ENCODE results near the gene ELL.

Gene ELL

DNA sequence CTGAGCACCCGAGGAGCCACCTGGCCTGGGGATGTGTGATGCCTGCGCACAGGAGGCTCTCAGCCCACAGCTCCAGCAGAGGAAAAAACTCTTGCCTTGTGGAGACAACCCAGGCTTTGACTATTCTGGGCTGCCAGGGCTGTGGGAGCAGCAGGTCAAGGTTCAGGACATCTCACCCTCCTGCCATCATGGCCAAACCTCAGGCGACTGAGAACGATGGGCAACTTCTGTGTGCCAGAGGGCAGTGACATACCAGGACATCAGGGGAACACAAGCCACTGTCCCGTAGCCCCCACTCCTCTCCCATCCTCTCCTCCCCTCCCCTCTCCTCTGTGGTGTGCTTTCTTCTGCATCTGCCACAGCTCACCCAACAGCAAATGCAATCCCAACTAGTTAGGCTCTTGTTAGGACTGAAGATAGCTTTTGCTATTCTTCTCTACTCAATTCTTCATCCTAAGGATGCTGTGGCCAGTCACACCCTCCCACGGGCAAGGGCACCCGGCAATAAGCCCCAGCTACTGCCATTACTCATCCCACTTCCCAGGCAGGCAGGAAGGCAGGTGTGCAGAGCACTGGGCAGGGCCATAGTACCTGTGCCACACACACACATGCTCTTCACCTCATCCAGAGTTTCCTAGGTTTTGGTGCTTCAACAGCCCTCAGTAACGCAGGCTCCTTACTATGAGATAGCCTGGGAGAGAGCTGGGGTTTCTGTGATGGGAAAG, 16.8 kb downstream of the ELL start:
- DNase-seq = peak in 1 of 14 donors; percentile 41

DNA sequence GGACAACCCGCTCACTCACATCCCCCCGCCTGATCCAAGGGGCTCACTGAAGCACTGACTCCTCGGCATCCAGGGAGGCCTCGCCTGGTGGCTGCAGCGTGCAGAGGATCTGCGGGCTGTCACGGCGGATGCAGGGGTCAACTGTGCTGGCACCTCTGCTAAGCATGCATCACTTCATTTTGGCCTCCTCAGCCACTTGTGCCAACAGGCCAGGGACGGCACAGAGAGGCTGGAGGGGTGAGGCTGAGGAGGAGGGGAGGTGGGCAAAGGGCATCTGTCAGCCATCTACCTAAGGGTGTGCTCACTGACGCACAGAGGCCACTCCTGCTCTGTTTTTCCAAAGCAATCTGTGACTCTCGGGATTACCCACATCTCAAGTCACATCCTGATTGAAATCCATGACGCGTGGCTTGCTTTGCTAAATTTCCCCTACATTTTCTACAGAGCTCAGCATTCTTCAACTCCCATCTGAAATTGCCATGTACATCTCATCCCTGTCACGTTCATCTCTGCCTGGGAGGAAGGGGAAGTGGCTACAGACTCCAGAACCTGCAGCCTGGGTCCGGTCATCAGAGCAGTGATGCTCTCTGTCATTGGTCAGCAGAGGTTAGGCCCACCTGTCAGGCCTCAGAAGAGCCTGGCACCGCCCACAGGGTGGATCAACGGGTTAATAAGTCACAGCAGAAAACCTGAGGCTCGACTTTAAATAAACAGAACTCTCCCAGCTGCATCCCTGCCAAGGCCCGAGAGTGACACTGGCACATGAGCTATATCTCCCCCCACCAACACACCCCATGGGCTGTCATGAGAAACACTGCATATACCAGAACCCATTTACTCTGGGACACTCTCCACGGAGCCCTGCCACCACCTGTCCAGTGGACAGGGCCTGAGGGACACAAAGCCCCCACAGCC, 17.6 kb downstream of the ELL start:
- DNase-seq = peak in 1 of 14 donors; percentile 65

DNA sequence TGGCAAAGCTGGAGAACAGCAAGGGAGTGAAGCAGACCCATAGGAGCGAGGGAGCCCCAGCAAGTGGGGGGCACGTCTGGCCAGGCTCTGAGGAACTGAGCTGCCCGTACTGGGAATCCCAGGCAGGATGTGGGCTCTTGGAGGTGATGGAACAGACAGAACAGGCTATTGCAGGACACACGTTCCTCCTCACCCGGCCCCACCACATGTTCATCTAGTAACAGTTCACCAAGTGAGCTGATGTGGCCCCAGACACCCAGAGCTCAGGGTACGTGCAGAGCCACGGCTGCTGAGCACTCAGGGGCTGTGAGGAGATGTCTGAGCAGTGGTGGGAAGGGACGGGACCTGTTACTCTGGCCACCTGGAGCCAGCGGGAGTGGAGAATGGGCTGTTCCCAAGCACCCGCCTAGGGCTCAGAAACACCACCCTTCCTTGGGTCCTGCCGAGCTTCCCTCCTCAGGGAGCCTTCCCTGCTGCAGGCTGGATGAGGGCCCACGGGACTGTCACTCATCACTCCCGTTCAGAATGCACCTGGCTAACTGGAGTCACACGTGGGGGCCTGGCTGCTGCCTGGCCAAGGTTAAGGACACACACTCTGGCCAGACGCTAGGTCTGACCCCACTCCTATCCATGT, 18.4 kb downstream of the ELL start:
- DNase-seq = peak in 1 of 14 donors; percentile 55

DNA sequence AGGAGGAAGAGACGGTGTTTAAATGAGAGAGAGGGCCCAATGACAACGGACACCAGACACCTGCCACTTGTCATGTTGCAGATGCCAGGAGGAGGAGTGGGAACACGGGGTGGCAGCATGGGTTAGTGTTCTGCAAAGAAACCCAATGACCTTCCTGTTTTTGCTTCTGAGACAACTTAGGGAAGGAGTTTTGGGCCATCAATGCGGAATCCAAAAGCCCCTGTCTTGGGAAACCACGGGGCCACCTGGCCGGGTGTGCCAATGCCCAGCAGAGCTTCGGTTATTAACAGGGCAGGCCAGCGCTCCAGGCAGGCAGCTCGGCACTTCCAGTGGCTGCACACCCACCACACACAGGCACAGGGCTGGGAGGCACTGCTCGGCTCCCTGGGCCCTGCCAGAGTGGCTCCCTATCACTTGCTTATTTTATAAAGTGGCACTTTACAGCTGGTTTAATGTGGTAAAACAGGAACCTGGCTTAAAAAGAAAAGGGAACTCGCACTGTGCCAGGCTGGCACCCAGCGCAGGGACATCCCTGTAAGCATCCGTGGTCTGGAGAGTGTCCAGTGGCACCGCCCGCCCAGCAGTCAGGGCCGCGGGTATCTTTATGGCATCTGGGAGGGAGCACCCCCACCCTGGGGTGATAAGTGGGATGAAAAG, 19.1 kb downstream of the ELL start:
- DNase-seq = peak in 7 of 14 donors; percentile 11 to 68 (median 35)

DNA sequence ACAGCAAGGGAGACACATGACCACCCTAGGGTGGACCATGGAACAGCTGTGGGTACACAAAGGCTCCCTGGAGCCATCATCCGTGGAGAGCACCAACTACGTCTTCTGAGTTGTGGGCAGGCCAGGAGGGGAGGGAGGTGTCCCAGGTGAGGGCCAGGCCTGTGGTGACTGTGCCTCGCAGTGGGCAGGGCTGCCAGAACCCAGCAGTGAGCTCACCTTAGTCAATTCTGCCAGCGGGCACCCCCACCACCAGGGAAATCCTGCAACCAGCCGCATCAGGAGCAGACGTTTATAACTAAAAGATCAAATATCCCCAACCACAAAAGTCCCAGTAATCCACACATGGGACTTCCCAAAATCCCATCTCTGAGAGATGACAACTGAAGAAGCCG, 19.6 kb downstream of the ELL start:
- DNase-seq = no peak

DNA sequence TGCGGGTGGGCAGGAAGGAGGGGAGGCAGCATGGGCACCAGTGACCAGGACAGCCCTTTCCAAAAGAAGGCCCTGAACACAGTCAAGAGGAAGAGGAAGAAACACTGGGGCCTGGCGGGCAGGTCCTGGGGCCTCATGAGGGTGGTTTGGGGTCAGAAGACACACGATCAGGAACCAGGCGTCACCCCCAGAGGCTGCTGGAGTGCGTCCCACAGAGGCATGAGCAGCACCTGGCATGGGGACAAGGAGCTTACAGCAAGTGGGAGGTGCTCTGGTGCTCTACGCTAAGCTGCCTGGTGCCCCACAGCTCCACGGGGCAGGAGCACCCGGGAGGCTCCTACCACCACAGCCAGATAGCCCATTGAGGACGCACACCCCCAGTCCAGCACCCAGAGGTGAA, 20.0 kb downstream of the ELL start:
- peak in 3 of 14 donors; percentile 13 to 44 (median 21) for DNase-seq

DNA sequence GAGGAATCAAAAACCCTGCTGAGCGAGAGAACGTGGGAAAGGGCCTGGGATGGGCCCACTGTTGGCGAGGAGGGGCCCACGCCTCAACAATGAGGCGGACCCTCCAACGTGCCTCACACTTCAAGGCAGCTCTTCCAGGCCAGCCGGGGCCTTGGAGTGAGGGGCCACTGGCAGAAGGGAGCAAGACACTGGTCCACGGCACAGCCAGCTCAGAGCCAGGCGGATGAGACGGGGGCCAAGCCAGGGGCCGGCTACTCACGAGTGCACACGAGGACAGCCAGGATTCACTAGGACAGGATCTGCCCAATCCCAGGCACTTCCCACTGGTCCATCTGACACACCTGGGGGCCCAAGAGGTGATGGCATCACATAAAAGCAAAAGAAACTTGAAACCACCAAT, 20.5 kb downstream of the ELL start:
- DNase-seq = no peak

DNA sequence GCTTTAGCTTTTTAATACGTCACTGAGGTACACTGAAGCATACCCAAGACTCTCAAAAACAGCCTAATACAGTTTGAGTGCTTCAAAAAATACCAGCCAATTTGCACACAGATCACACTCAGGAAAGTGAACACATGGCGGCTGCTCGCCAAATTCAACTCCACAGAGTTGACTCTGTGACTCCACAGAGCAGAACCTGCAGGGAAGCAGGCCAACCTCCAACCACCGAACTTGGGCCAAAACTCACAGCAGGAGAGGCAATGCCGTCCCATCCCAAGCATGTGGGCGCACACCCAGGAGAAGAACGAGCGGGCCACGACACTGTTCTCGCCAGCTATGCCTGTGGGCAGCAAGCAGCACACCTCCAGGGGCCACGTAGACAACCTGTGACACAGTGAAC, 21.1 kb downstream of the ELL start:
- peak in 1 of 14 donors; percentile 65 for DNase-seq

DNA sequence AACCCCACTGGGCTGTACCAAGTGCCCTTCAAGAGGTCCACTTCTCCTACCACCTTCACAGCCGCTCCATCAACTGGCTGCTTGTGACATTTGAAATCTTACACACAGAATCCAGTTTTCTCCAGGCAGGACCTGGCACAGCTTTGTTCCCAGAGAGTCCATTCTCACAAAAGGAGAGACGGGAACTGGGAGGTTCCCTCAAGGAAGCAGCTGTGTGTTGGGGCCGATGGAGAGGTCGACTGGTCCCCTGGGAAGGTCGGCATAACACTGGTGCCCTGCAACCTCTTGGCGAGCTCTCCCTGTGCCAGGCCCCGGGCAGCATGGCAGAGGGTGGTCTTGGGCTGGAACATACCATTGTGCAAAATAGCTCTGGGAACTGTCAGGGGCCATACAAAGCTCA, 21.5 kb downstream of the ELL start:
- no peak for DNase-seq

DNA sequence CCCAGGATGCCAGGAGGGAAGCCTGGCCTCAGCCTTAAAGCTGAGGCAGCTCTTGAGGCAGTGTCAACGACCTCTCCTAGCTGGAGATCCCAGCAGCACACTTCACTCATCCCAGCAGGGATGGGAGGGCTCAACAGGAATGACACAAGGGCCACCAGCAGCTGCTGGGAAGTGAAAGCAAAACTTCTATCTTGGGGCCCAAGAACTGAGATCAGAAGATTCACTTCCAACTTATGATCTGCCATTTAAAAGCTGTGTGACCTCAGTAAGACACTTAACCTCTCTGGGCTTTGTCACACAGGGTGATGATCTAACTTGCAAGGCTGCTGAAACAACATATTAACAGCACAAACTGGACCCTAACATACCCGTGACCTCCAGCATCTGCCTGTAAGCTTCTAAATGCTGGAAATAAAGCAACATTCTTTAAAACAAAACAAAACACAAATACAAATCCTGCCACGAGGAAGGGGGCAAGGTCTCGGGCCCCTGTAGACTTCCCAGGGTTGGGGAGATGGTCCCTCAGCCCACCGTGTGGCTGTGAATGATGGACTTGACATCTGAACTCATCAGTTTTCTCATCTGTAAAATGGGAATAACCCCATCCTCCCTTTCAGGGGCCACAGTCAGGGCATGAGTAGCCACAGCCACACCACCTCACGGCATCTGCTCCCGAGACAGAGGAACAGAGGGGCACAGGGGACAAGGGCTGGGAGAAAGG, 22.7 kb downstream of the ELL start:
- no peak for DNase-seq

DNA sequence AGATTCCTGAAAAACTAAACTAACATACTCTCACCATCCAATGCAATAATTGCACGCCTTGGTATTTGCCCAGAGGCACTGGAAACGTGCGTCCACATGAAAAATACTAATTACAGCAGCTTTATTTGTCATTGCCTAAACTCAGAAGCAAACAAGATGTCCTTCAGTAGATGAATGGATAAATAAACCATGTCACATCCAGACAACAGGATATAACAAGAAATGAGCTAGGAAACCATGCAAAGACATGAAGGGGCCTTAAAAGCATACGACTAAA, 25.0 kb downstream of the ELL start:
- DNase-seq = no peak

DNA sequence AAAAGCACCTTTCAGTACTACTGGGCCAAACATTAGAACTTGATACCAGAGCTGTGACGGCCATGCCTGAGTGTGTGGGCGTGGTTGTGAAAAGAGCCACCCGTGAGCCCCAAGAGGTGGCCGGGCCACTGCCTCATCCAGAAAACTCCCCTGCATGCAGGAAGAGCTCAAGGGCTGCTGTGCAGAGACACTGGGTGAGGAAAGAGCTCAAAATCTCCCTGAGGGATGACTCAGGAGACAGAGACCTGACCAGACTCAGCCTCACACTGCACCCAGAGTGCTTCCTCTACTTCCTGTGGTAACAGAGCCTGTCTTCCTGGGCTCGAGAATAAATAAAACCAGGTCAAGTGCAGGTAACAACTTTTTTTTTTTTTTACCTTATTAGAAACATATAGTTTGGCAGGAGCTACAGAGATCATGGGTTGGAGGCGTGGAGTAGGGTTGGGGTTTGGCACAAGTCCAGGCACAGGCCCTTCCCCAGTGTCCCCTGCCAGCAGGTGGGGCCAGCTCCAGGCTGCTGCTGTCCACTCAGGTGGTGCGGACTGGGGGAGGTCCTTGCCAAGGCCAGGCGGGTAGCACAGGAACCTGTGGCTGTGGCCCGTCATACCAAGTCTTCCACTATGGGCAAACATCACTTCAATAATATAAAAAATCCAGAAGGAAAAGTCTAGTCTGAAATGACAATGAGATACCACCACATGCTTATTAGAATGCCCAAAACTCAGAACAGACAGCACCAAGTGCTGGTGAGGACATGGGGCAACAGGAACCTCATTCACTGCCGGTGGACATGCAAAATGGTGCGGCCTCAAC, 25.5 kb downstream of the ELL start:
- no peak for DNase-seq

DNA sequence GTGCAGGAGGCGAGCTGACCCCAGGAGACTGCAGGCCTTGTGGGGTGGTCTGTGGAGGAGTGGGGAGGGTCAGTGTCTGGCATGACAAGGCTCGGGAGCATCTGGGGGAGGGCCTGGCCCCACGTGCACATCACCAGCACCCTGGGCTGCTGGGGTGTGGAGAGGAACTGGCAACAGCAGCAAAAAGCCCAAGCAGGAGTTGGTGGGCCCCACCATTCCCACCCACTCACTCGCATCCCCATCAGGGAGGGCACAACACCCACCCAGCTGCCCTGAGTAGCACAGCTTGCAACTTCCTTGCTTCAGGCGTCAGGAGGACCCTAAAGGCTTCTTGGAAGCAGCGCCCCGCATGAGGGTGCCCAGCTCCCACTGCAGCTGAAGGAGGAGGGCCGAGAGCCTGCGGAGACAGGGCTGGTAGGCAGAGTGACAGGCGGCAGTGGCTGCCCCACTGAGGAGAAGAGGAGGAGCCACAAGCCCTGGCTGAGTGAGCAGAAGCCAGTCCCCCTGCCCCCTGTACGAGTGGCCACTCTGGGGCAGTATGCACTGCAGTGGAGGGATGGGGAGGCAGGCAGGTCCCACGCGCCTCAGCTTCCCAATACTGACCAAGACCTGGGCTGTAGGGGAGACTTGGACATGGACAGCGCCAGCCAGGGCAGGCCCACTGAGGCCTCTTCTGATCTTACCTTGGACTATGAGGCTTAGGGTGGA, 26.5 kb downstream of the ELL start:
- no peak for DNase-seq

DNA sequence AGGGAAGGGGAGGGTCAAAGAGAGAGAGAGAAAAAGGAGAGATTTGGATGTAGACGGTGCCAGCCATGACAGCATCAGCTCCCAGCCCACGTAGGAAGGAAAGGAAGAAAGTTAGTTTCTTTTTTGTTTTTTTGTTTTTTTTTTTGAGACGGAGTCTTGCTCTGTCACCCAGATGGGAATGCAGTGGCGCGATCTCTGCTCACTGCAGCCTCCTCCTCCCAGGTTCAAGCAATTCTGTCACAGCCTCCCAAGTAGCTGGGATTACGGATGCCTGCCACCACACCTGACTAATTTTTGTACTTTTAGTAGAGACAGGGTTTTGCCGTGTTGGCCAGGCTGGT, 27.6 kb downstream of the ELL start:
- DNase-seq = no peak

DNA sequence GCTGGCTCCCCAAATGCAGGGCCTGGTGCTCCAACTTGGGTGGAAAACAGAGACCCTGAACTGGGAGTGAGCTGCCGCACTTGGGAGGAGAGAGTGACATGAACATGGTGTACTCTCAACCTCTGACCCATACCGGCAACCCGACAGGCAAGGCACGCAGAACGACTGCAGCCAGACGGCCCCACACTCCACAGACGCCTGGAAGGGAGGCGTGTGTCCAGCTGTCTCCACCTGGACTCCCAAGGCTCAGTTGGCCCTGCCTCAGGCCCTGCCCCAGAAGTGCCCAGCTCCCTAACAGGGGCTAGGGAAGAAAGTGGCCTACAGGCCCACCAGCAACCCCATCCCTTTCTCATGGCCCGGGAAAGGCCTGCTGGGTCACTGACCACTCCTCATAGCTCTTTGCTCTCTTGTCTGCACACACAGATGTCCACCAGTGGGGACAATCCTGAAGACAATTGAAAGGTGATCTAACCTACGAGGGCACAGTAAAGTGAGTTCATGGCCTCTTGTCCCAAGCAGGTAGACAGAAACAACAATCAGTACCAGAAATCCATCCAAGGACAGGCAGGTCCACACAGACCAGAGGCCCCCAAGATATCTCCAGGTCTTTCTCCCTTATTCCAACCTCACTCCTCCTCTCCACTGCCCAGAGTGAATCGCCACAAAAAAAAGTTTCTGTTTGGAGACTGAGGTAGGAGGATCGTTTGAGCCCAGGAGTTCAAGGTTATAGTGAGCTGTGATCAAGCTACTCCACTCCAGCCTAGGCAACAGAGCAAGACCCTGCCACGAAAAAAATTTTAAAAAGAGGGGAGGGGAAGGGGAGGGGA, 28.2 kb downstream of the ELL start:
- DNase-seq = no peak

DNA sequence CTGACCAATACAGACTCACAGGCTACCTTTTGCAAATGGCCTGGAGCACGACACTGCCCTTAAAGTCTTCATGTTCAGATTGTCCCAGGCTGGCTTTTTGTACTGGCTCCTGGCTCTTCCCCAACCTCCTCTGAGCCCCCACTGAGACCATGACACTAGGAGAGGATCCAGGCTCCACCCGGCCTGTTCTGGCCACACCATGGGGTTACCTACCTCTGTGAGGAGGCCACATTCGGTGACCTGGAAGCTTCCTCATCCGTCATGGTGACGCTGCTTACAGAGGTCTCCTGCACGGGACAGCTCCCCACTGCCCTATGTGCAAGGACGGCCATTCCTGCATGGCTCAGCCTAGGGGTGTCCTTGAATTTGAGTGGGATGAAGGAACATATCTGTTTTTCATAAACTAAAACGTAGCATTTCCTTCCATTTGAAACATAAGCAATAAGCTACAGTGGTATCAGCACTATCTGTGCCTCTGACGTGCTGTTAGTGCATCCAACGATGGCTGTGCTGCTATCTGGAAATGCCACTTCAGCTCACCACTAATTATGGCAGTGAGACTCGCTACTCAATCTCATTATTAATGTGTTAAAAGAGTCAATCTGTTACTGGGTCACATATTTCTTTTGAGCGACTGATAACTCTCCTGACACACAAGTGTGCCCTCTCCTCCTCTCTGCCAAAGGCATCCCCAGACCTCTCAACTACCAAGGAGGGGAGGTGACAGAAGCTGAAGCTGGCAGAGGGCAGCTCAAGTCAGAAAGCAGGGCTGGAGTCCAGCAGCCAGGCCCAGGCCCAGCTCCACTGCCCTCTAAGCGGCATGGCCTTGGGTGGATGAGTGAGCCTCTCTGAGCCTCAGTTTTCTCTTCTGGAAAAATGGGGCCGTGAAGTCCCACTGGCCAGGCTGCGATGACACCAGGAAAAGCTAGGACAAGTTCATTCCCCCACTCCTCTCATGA, 29.6 kb downstream of the ELL start:
- peak in 1 of 14 donors; percentile 70 for DNase-seq

DNA sequence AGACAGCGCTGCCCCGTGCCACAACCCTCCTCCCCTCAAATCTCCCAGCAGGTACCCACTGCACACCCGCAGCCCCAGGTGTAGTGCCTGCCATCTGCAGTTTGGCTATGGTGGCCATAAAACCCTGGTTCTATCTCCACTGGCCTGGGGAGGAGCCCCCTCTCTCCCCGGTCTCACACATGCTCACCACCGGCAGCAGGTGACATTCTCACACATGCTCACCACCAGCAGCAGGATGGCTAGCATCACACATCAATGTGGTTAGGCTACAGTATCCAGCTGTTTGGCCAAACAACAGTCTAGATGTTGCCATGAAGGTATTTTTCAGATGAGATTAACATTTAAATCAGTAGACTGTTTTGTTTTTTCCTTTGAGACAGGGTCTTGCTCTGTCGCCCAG, 31.1 kb downstream of the ELL start:
- DNase-seq = no peak

DNA sequence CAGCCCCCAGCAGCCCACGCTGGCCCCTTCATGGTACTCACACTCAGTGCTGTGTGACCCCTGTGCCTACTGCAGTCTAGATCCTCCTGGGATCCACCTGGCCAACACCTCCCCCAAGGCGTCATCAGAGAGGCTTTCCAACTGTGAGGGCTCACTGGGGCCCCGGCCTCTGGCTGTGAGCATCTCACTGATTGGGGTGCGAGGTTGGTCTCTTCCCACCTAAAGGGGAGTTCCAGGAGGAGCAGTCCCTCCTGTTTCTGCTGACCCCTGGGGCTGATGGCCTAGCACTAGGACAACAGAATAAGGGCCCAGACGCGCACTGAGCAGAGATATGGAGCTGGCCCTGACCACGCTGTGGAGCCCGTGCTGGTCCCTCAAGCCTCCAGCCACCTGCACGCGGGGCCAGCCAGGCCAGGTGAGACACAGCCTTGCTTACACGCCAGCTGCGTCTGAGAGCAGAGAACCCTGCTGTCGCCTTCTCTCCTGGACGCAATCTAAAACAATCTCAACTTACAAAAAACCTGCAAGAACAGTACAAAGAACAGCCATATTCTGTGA, 32.2 kb downstream of the ELL start:
- no peak for DNase-seq
